Activated CD4-positive, alpha-beta T cell treated with anti-CD3 and anti-CD28 coated beads for 36 hours (primary cell): ENCODE results near the gene TYMS. TPM values are rescaled to one million over a fixed set of nuclear protein-coding genes. Genes with fewer than 3 reads are reported as not detected.
"Not testable (repeated sequence)": the region's sequence is repeated elsewhere in the genome, so short reads cannot be mapped to it uniquely, and the experiment has no call there.

Experiments used
- ATAC-seq: fragments of 200-7000 bp; cut with Tn5 transposase; one replicate; pipeline ENCODE4 v1.10.0; 2021; ENCODE audit warnings: mild to moderate bottlenecking, moderate library complexity
- CTCF ChIA-PET: fragments of 350-600 bp; sonication (Branson Sonifier 250); formaldehyde crosslinking; loops from one replicate; lab custom pipeline; 2021; ENCODE audit warnings: antibody characterized with exemption; lab: Charles Lee
- POLR2A ChIA-PET: fragments of 350-600 bp; sonication (Branson Sonifier 250); formaldehyde crosslinking; loops from one replicate; lab custom pipeline; 2021; ENCODE audit warnings: antibody characterized with exemption, inconsistent platforms; lab: Charles Lee
- DNase-seq: peaks from one replicate; pipeline ENCODE4 v3.0.0-alpha.2; 2020
- H3K27ac Mint-ChIP-seq: one replicate; pipeline ENCODE4 v1.8.0; 2021; ENCODE audit warnings: mixed read lengths
- H3K27me3 Mint-ChIP-seq: one replicate; pipeline ENCODE4 v1.8.0; 2021; ENCODE audit warnings: mixed read lengths
- H3K36me3 Mint-ChIP-seq: one replicate; pipeline ENCODE4 v1.8.0; 2021; ENCODE audit warnings: low read depth, mixed read lengths
- H3K4me1 Mint-ChIP-seq: one replicate; pipeline ENCODE4 v1.8.0; 2021; ENCODE audit warnings: mixed read lengths
- H3K4me3 Mint-ChIP-seq: one replicate; pipeline ENCODE4 v1.8.0; 2021; ENCODE audit warnings: mild to moderate bottlenecking, moderate library complexity, mixed read lengths
- H3K9me3 Mint-ChIP-seq: one replicate; pipeline ENCODE4 v1.8.0; 2021; ENCODE audit warnings: low read depth, mixed read lengths
- intact Hi-C, 2 experiments: fragments of 100-400 bp; cut with DNase I in 1 of 2; cut with micrococcal nuclease in 1 of 2; formaldehyde crosslinking; loops; one replicate each; pipeline versions ENCODE4 v1.14.2 to v1.15.1; 2022 to 2024; cut with DNase I, micrococcal nuclease
- total RNA-seq, 2 experiments: library from RNA; stranded (reverse); gene quantifications; one replicate each; pipeline ENCODE4 v1.2.3, GENCODE V29; 2021

Gene TYMS
- total RNA-seq, 2 experiments from 2014 or later, result 331 to 372 TPM

DNA sequence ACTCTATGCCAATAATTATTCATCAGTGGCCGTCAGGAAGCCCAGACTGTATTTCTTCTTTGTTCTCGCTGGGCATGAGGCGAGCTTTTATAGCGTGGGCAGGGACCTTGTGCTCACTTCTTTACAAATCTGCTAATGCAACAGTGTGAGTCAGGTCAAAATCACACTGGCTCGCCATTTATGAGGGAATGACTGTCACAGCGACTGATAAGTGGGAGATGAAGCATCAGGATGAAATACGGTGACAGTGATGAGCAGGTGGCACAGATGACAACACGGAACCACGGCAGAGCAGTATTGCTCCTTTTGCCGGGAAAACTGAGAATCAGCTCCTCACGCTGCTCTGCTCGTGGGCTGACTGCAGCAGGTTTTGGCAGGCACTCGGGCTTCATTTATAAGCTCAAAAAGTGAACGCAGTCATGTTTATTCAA, 20.5 kb downstream of the TYMS start:
- ATAC-seq, result no peak
- POLR2A ChIA-PET, result interaction anchor here (1.0 kb wide), 1 partner anchor 19 kb away, joined by 3 read pairs; no protein-coding TSS in a partner anchor
- H3K4me3 Mint-ChIP-seq, result no peak overlapping the region
- H3K36me3 Mint-ChIP-seq, result peaks cover 66% of the 10 kb centered on the region
- H3K27ac Mint-ChIP-seq, result no peak overlapping the region
- DNase-seq, result no peak
- intact Hi-C loops, result no loop called here
- CTCF ChIA-PET, result interaction anchor here (0.6 to 1.3 kb wide), 3 partner anchors 25 to 157 kb away, joined by 3 read pairs; no protein-coding TSS in a partner anchor
- H3K9me3 Mint-ChIP-seq, result no peaks in the 10 kb centered on the region
- H3K4me1 Mint-ChIP-seq, result peaks cover 14% of the 10 kb centered on the region
- no peaks in the 10 kb centered on the region for H3K27me3 Mint-ChIP-seq

DNA sequence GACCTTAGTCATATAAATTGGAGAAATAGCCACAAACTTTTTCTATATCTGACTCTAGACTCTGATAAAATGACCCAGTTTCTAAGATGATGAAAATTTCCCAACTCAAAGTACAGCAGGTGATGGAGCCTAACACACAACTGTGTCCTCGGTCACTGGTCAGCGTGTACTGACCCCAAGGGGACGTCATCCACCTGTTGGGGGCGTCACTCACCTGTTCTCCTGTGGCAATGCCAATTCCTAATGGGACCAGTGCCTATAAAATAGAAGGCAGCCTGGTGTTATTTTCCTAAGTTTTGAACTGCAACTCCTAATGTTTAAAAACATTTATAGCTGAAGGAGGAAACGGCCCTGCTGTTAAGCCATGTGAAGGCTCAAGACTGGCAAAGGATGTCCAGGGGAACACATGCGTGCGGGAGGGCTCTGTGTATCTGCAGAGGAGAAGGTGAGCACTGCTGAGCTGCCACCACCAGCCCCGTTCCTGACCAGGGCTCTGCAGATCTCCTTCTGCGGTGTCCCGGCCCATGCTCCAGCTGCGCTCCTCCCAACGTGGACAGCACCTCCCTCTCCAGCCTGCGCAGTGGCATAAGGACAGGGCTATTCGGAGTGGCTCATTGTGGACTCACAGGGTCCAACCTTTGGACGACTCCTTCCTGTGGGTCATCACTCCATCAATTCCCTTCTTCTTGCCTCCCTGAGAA, 21.2 kb downstream of the TYMS start:
- peaks cover 21% of the 10 kb centered on the region for H3K4me1 Mint-ChIP-seq
- no peak overlapping the region for H3K4me3 Mint-ChIP-seq
- intact Hi-C loops, result no loop called here
- DNase-seq, result no peak
- peaks cover 71% of the 10 kb centered on the region for H3K36me3 Mint-ChIP-seq
- no peak for ATAC-seq
- H3K27me3 Mint-ChIP-seq, result no peaks in the 10 kb centered on the region
- H3K9me3 Mint-ChIP-seq, result no peaks in the 10 kb centered on the region
- POLR2A ChIA-PET, result interaction anchor here (1.0 kb wide), 1 partner anchor 20 kb away, joined by 3 read pairs; no protein-coding TSS in a partner anchor
- CTCF ChIA-PET, result interaction anchor here (0.6 to 1.3 kb wide), 3 partner anchors 9 to 58 kb away, joined by 3 read pairs; no protein-coding TSS in a partner anchor
- H3K27ac Mint-ChIP-seq, result no peak overlapping the region

DNA sequence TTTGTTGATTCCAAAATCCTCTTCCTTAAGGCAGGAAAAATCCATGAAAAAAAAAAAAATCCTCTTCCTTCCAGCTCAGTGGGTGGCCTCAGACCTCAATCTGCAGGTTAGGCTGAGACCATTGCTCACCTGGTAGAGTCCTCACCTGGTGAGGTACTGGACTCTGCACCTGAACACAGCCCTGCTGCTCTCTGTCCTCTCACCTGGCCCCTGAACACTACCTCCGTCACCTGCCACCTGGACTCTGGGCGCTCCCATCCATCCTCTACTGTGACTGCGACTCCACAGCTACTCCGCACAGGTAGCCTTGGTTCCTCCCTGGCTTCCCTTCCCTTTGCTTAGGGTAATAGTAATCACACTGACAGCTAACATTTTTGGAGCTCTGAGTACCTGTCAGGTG, 22.1 kb downstream of the TYMS start:
- no peak for DNase-seq
- ChIA-PET CTCF (no interaction called here), POLR2A (no interaction called here)
- peaks cover 69% of the 10 kb centered on the region for H3K36me3 Mint-ChIP-seq
- no peak overlapping the region for H3K4me3 Mint-ChIP-seq
- no peaks in the 10 kb centered on the region for H3K9me3 Mint-ChIP-seq
- no peak for ATAC-seq
- intact Hi-C loops, result no loop called here
- H3K4me1 Mint-ChIP-seq, result peaks cover 22% of the 10 kb centered on the region
- no peak overlapping the region for H3K27ac Mint-ChIP-seq
- no peaks in the 10 kb centered on the region for H3K27me3 Mint-ChIP-seq

DNA sequence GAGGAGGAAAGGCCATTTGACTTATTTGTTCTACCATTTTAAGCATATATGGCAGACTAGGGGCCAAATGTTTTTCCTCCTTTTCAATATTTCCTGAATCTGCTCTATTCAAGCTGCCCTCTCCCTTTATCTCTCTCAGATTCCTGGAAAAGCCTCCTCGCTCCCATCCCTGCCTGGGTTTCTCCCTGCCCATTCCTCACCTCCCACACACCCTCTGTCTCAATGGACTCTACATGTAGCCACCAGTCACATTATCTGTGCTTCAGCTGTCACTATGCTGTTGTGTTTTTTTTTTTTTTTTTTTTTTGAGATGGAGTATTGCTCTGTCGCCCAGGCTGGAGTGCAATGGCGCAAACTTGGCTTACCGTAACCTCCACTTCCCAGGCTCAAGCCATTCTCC, 22.9 kb downstream of the TYMS start:
- Mint-ChIP-seq H3K9me3 (no peaks in the 10 kb centered on the region), H3K4me1 (peaks cover 22% of the 10 kb centered on the region), H3K27me3 (no peaks in the 10 kb centered on the region), H3K27ac (no peak overlapping the region), H3K4me3 (no peak overlapping the region), H3K36me3 (peaks cover 73% of the 10 kb centered on the region)
- DNase-seq (no peak), ATAC-seq (no peak)
- POLR2A ChIA-PET, result interaction anchor here (0.6 kb wide), 1 partner anchor 194 kb away, joined by 11 read pairs; no protein-coding TSS in a partner anchor
- CTCF ChIA-PET, result no interaction called here
- intact Hi-C loops, result no loop called here

DNA sequence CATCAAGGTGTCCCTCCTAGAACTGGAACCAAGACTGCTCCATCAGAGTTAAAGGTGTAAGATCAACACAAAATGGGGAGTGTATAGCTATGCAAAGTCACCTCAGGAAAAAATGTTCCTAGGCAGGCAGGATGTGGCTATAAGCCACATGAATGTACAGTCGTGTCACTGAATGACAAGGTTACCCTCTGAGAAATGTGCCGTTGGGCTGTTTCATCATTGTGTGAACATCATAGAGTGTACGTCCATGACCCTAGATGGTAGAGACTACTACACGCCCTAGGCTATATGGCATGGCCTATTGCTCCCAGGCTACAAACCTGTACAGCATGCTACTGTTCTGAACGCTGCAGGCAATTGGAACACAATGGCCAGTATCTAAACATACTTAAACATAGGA, 24.5 kb downstream of the TYMS start:
- Mint-ChIP-seq H3K27ac (peak overlapping the region; percentile 84), H3K4me1 (peaks cover 22% of the 10 kb centered on the region), H3K4me3 (no peak overlapping the region), H3K27me3 (no peaks in the 10 kb centered on the region), H3K36me3 (peaks cover 74% of the 10 kb centered on the region), H3K9me3 (no peaks in the 10 kb centered on the region)
- intact Hi-C loops, result loop anchor here in 1 of 2 experiments (1.0 kb wide), 2 partner anchors 24 to 131 kb away; no protein-coding TSS in a partner anchor
- DNase-seq (peak; percentile 76), ATAC-seq (peak; percentile 96)
- ChIA-PET POLR2A (interaction anchor here (1.0 to 1.1 kb wide), 2 partner anchors 9 to 11 kb away, joined by 3 read pairs; no protein-coding TSS in a partner anchor), CTCF (interaction anchor here (1.0 to 1.8 kb wide), 4 partner anchors 8 to 157 kb away, joined by 4 to 7 read pairs (median 6); no protein-coding TSS in a partner anchor)

DNA sequence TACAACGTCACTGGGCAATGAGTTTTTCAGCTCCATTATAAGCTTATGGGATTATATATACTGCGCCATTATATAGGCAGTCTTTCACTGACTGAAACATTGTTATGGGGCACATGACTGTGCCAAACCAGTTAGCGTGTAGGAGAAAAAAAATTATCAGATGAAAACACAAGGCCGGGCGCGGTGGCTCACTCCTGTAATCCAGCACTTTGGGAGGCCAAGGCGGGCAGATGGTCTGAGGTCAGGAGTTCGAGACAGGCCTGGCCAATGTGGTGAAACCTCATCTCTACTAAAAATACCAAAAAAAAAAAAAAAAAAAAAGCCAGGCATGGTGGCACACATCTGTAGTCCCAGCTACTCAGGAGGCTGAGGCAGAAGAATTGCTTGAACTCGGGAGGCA, 25.0 kb downstream of the TYMS start:
- not testable (repeated sequence) for ATAC-seq

DNA sequence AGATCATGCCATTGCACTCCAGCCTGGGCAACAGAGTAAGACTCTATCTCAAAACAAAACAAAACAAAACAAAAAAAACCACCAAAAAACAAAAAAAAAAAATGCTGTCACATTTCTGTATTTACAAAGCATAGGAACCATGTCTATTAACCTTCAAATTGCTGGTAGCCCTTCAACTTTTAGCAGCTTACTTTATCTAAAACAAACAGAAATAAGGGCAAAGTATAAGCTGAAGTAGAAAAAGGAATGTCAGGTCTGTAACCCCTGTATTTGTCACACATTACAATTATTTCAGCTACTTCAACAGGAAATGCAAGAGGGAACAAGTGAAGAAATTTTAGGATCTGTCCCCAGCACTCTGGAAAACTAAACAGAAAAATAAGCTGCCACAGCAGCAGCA, 25.4 kb downstream of the TYMS start:
- DNase-seq (no peak), ATAC-seq (no peak)
- H3K9me3 Mint-ChIP-seq, result no peaks in the 10 kb centered on the region
- H3K27me3 Mint-ChIP-seq, result no peaks in the 10 kb centered on the region
- no peak overlapping the region for H3K4me3 Mint-ChIP-seq
- CTCF ChIA-PET, result interaction anchor here (1.1 to 1.8 kb wide), 4 partner anchors 9 to 157 kb away, joined by 4 to 7 read pairs (median 6); no protein-coding TSS in a partner anchor
- POLR2A ChIA-PET, result interaction anchor here (1.0 kb wide), 1 partner anchor 12 kb away, joined by 3 read pairs; no protein-coding TSS in a partner anchor
- H3K4me1 Mint-ChIP-seq, result peaks cover 22% of the 10 kb centered on the region
- intact Hi-C loops, result loop anchor here in 1 of 2 experiments (1.0 kb wide), 2 partner anchors 25 to 130 kb away; no protein-coding TSS in a partner anchor
- peak overlapping the region; percentile 31 for H3K27ac Mint-ChIP-seq
- peaks cover 78% of the 10 kb centered on the region for H3K36me3 Mint-ChIP-seq

More for the DNA sequence above, 25.0 kb downstream of the TYMS start:
- Mint-ChIP-seq H3K36me3 (peaks cover 76% of the 10 kb centered on the region), H3K27ac (peak overlapping the region; percentile 84), H3K4me1 (peaks cover 22% of the 10 kb centered on the region)
- CTCF ChIA-PET, result interaction anchor here (1.1 to 1.8 kb wide), 4 partner anchors 8 to 157 kb away, joined by 4 to 7 read pairs (median 6); no protein-coding TSS in a partner anchor
- H3K4me3 Mint-ChIP-seq, H3K9me3 Mint-ChIP-seq, DNase-seq, H3K27me3 Mint-ChIP-seq: not testable (repeated sequence)
- intact Hi-C loops, result loop anchor here in 1 of 2 experiments (1.0 kb wide), 2 partner anchors 24 to 131 kb away; no protein-coding TSS in a partner anchor
- POLR2A ChIA-PET, result interaction anchor here (1.1 kb wide), 1 partner anchor 12 kb away, joined by 3 read pairs; no protein-coding TSS in a partner anchor

DNA sequence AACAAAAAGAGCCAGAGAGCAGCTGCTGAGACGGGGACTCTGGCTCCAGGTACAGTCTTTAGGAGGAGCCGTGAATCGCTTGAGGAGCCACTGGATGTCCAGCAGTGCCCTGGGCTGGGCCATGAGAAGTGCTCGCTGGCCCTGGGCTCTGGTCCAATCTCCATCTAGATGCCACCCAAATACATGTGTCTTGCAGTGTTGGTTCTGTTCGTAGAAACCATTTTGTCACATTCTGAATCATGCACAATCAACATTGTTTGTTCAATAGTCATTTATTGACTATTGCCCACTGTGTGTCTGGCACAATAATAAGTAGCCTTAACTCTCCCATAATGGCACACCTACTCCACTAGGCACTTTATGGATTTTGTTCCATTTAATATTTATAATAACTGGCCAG, 26.1 kb downstream of the TYMS start:
- Mint-ChIP-seq H3K4me1 (peaks cover 22% of the 10 kb centered on the region), H3K27me3 (no peaks in the 10 kb centered on the region), H3K9me3 (no peaks in the 10 kb centered on the region), H3K4me3 (no peak overlapping the region), H3K27ac (no peak overlapping the region), H3K36me3 (peaks cover 80% of the 10 kb centered on the region)
- CTCF ChIA-PET, result interaction anchor here (1.1 to 1.7 kb wide), 2 partner anchors 19 to 56 kb away, joined by 4 to 5 read pairs; no protein-coding TSS in a partner anchor
- intact Hi-C loops, result no loop called here
- no peak for DNase-seq
- POLR2A ChIA-PET, result interaction anchor here (0.6 to 1.0 kb wide), 3 partner anchors 11 to 26 kb away, joined by 3 read pairs; no protein-coding TSS in a partner anchor
- ATAC-seq, result no peak

DNA sequence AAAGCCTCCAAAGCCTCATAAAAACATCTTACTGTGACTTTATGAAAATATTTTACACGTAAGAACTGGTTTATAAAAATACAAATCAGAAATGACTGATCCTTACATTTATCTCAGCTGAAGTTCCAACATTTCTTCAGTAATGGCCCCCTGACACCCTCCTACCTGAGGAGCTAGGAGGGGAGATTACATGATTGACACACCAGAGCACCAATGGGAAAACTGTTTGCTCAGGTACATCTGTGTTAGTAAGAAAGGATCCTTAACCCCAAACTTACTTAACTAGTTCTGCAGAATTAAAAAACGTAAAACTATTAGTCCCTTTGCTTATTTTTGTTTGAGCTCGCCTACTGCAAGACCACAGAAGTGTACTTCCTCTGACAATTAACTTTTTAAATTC, 28.0 kb downstream of the TYMS start:
- ChIA-PET POLR2A (no interaction called here), CTCF (no interaction called here)
- Mint-ChIP-seq H3K4me3 (no peak overlapping the region), H3K9me3 (no peaks in the 10 kb centered on the region), H3K27me3 (no peaks in the 10 kb centered on the region), H3K4me1 (peaks cover 22% of the 10 kb centered on the region), H3K36me3 (peaks cover 77% of the 10 kb centered on the region), H3K27ac (no peak overlapping the region)
- intact Hi-C loops, result no loop called here
- no peak for DNase-seq
- no peak for ATAC-seq

DNA sequence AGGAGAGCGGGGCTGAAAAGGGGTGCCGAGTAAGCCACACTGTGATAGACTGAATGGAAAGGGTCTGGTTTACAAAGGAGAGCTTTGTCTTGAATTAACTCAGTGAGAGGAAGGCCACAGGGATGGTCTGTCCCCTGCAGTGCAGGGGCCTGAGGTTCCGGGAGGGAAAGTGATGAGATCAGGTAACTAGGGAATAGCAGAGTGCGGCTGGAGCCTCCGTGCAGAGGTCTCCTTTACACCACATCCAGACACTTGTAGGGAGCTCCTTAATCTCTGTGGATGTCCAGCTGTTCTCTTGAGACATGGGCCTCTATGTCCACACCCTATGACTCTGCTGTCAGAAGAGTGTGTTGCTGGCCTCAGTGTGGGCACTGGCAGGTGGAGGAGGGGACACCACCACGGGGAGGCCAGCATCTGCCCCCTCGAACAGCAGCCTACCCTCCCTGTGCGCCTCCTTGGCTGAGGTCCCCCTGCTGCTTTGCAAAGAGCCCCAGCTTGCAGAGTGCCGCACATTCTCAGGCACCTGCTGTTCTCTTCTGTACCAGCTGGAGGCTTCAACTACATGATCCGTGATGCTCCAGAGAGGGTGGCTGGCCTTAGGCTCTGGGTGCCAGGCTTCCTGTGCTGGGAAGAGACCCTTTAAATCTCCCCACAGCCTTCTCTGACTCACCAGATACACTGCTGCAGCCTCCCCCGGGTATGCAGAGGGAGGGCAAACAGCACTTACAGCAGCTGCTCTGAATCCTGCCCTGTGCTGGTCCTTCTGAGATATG, 29.1 kb downstream of the TYMS start:
- Mint-ChIP-seq H3K4me3 (no peak overlapping the region), H3K36me3 (peaks cover 74% of the 10 kb centered on the region), H3K4me1 (peaks cover 20% of the 10 kb centered on the region), H3K27me3 (no peaks in the 10 kb centered on the region), H3K9me3 (no peaks in the 10 kb centered on the region), H3K27ac (no peak overlapping the region)
- no peak for ATAC-seq
- intact Hi-C loops, result no loop called here
- no peak for DNase-seq
- ChIA-PET POLR2A (interaction anchor here (0.6 kb wide), 1 partner anchor 150 kb away, joined by 3 read pairs; no protein-coding TSS in a partner anchor), CTCF (interaction anchor here (0.9 kb wide), 1 partner anchor 13 kb away, joined by 3 read pairs; no protein-coding TSS in a partner anchor)

DNA sequence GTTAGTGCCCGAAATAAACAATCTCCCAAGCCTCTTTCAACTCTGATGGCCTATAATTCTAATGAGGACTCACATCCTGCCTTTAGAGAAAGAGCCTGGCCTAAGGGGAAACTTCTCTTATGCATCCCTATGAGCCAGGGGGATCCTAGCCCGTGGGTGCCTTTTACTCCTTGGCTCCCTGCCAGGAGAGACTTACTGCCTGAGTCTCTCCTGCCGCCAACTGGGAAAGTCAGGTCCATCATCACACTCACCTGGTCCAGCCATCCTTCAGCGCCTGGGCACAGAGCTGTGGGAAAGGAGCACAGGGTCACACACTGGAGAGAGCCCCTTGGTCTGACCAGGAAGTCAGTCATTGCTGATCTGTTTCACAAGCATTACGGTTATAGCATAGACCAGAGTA, 30.9 kb downstream of the TYMS start:
- ChIA-PET POLR2A (no interaction called here), CTCF (interaction anchor here (0.7 kb wide), 1 partner anchor 34 kb away, joined by 3 read pairs; no protein-coding TSS in a partner anchor)
- H3K9me3 Mint-ChIP-seq, result no peaks in the 10 kb centered on the region
- no peak overlapping the region for H3K27ac Mint-ChIP-seq
- H3K4me1 Mint-ChIP-seq, result peaks cover 4% of the 10 kb centered on the region
- no peak for ATAC-seq
- H3K36me3 Mint-ChIP-seq, result peaks cover 70% of the 10 kb centered on the region
- H3K27me3 Mint-ChIP-seq, result no peaks in the 10 kb centered on the region
- DNase-seq, result no peak
- intact Hi-C loops, result no loop called here
- H3K4me3 Mint-ChIP-seq, result no peak overlapping the region
